Endodermal cell (in vitro differentiated cells): Measurements from ENCODE around the gene FXN. TPM values are rescaled to one million over a fixed set of nuclear protein-coding genes. Genes with fewer than 3 reads are reported as not detected.

Source experiments
- DNase-seq: peaks from one replicate; pipeline ENCODE4 v3.0.0-alpha.2; 2017
- H3K27ac ChIP-seq: 2 replicates; pipeline ENCODE4 v1.5.1; 2013; ENCODE audit warnings: mild to moderate bottlenecking, low read depth, low read length, moderate library complexity
- H3K27me3 ChIP-seq: 2 replicates; pipeline ENCODE4 v1.6.1; 2013; ENCODE audit warnings: mild to moderate bottlenecking, low read length, moderate library complexity; ENCODE audit not compliant: insufficient read depth, control insufficient read depth, poor library complexity, severe bottlenecking
- H3K36me3 ChIP-seq: 2 replicates; pipeline ENCODE4 v1.7.0; 2013; ENCODE audit warnings: mild to moderate bottlenecking, low read length, moderate library complexity; ENCODE audit not compliant: control insufficient read depth, insufficient read depth
- H3K4me1 ChIP-seq: one replicate; pipeline ENCODE4 v1.7.0; 2013; ENCODE audit warnings: low read length; ENCODE audit not compliant: control insufficient read depth, insufficient read depth
- H3K4me3 ChIP-seq: 2 replicates; pipeline ENCODE4 v1.5.1; 2013; ENCODE audit warnings: mild to moderate bottlenecking, low read length, moderate library complexity
- H3K9ac ChIP-seq: 2 replicates; pipeline ENCODE4 v1.6.1; 2013; ENCODE audit warnings: mild to moderate bottlenecking, low read length, moderate library complexity; ENCODE audit not compliant: poor library complexity, severe bottlenecking; ENCODE audit errors: extremely low read depth
- H3K9me3 ChIP-seq: 2 replicates; pipeline ENCODE4 v1.6.1; 2013; ENCODE audit warnings: mild to moderate bottlenecking, low read length, moderate library complexity; ENCODE audit not compliant: control insufficient read depth
- H3K27ac Mint-ChIP-seq: 2 replicates; pipeline ENCODE4 v1.8.0; 2020; ENCODE audit warnings: mixed read lengths
- H3K27me3 Mint-ChIP-seq: 2 replicates; pipeline ENCODE4 v1.8.0; 2021; ENCODE audit warnings: mild to moderate bottlenecking, mixed read lengths; ENCODE audit not compliant: insufficient read depth
- H3K36me3 Mint-ChIP-seq: 2 replicates; pipeline ENCODE4 v1.8.0; 2020; ENCODE audit warnings: low read depth, mixed read lengths
- H3K4me1 Mint-ChIP-seq: 2 replicates; pipeline ENCODE4 v1.8.0; 2020; ENCODE audit warnings: mixed read lengths
- H3K4me3 Mint-ChIP-seq: 2 replicates; pipeline ENCODE4 v1.8.0; 2020; ENCODE audit warnings: mild to moderate bottlenecking, moderate library complexity, mixed read lengths
- H3K9me3 Mint-ChIP-seq: 2 replicates; pipeline ENCODE4 v1.8.0; 2020; ENCODE audit warnings: mild to moderate bottlenecking, mixed read lengths
- WGBS, 2 experiments: methylation state at CpG; one replicate each; pipeline versions ENCODE4 v1.1.5 to v1.1.7; 2013; ENCODE audit warnings: missing lambda C conversion rate in 2 of 2, mixed read lengths in 1 of 2; ENCODE audit not compliant: insufficient coverage in 1 of 2, insufficient read length in 1 of 2; 5-methylcytosine and 5-hydroxymethylcytosine counted together
- total RNA-seq, 2 donors: library from RNA; stranded (reverse); fragmentation: NEBNext Ultra II Directional in 1 of 2; extraction: Animal tissue kit (Norgen Biotek cat#: 25700) in 1 of 2; gene quantifications; 2 replicates in 1 of 2; 3 replicates in 1 of 2; pipeline ENCODE4 v1.2.1, GENCODE V29; 2021
- TF ChIP-seq, protein P1 (sequence below): fragments of 200-600 bp; sonication (generic); conservative IDR thresholded peaks from 2 replicates; pipeline ENCODE4 v1.5.0; 2021; ENCODE audit warnings: antibody characterized with exemption, mild to moderate bottlenecking

FXN gene
- total RNA-seq, 2 donors from 2014 or later: 33.0 to 34.1 TPM

- Mint-ChIP-seq H3K4me1 (peaks cover 14% of the 10 kb centered on the region), H3K36me3 (no peaks in the 10 kb centered on the region), H3K27ac (peak overlapping the region; percentile 23), H3K27me3 (no peaks in the 10 kb centered on the region), H3K9me3 (no peaks in the 10 kb centered on the region), H3K4me3 (no peak overlapping the region)
- Histone ChIP-seq H3K27ac (no peak overlapping the region), H3K4me1 (peaks cover 3% of the 10 kb centered on the region), H3K9me3 (no peaks in the 10 kb centered on the region), H3K27me3 (no peaks in the 10 kb centered on the region), H3K9ac (no peak overlapping the region), H3K4me3 (no peak overlapping the region), H3K36me3 (no peaks in the 10 kb centered on the region)
- 90 to 94% methylated on average over 4 of the region's 4 CpGs for WGBS, 2 experiments
- TF ChIP-seq, protein P1, sequence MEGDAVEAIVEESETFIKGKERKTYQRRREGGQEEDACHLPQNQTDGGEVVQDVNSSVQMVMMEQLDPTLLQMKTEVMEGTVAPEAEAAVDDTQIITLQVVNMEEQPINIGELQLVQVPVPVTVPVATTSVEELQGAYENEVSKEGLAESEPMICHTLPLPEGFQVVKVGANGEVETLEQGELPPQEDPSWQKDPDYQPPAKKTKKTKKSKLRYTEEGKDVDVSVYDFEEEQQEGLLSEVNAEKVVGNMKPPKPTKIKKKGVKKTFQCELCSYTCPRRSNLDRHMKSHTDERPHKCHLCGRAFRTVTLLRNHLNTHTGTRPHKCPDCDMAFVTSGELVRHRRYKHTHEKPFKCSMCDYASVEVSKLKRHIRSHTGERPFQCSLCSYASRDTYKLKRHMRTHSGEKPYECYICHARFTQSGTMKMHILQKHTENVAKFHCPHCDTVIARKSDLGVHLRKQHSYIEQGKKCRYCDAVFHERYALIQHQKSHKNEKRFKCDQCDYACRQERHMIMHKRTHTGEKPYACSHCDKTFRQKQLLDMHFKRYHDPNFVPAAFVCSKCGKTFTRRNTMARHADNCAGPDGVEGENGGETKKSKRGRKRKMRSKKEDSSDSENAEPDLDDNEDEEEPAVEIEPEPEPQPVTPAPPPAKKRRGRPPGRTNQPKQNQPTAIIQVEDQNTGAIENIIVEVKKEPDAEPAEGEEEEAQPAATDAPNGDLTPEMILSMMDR: no peak
- DNase-seq: no peak
Measured at GRCh38 chr9:69132361-69132760, 96.8 kb downstream of the FXN start.

DNA sequence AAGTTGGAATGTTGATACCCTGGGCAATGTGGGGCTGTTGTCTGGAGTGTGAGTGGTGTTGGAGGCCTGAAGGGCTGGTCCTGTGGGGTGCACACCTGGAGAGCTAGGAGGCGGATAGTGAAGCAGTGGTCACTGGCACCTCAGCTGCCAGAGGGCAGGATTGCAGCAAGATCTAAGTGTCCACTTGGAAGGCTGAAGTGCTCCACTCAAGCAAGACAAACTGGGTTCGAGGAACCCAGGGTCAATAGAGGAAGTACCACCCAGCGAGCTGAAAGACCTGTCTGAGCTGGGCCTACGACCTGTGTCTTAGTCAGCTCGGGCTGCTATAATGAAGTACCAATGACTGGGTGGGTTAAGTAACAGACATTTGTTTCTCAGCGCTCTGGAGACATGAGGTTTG lies 98.9 kb downstream of the FXN start:
- H3K27me3 Mint-ChIP-seq: no peaks in the 10 kb centered on the region
- H3K4me3 Mint-ChIP-seq: no peak overlapping the region
- peaks cover 3% of the 10 kb centered on the region for H3K4me1 ChIP-seq
- peaks cover 14% of the 10 kb centered on the region for H3K4me1 Mint-ChIP-seq
- H3K27ac ChIP-seq: no peak overlapping the region
- TF ChIP-seq, protein P1: no peak
- 87 to 97% methylated on average over 5 to 6 of the region's 6 CpGs for WGBS, 2 experiments
- H3K9me3 Mint-ChIP-seq: no peaks in the 10 kb centered on the region
- no peak overlapping the region for H3K9ac ChIP-seq
- H3K4me3 ChIP-seq: no peak overlapping the region
- peak; percentile 45 for DNase-seq
- no peaks in the 10 kb centered on the region for H3K9me3 ChIP-seq
- H3K27me3 ChIP-seq: no peaks in the 10 kb centered on the region
- peaks cover 3% of the 10 kb centered on the region for H3K36me3 Mint-ChIP-seq
- peak overlapping the region; percentile 34 for H3K27ac Mint-ChIP-seq
- H3K36me3 ChIP-seq: no peaks in the 10 kb centered on the region

DNA sequence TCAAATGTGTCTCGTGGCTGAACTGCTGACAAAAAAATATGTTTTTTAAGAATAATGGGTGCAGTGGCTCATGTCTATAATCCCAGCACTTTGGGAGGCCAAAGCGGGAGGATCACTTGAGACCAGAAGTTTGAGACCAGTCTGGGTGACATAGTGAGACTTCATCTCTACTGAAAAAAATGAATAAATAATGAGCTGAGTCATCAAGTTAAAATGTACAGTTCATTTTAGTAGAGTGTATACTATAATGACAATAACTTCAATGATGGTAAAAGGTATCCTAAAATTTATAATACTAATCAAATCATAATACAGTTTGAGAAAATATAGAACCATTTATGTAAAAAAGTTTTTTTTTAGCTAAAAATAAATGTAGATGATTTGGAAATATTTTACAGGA lies 100.6 kb downstream of the FXN start:
- peaks cover 3% of the 10 kb centered on the region for H3K4me1 ChIP-seq
- H3K4me3 Mint-ChIP-seq: no peak overlapping the region
- no peaks in the 10 kb centered on the region for H3K9me3 ChIP-seq
- no peak for DNase-seq
- no peak overlapping the region for H3K27ac ChIP-seq
- no peaks in the 10 kb centered on the region for H3K27me3 ChIP-seq
- H3K27me3 Mint-ChIP-seq: no peaks in the 10 kb centered on the region
- no peaks in the 10 kb centered on the region for H3K9me3 Mint-ChIP-seq
- H3K36me3 ChIP-seq: no peaks in the 10 kb centered on the region
- H3K4me3 ChIP-seq: no peak overlapping the region
- H3K9ac ChIP-seq: no peak overlapping the region
- TF ChIP-seq, protein P1: no peak
- H3K4me1 Mint-ChIP-seq: peaks cover 10% of the 10 kb centered on the region
- H3K27ac Mint-ChIP-seq: no peak overlapping the region
- WGBS, 2 experiments: 99 to 100% methylated on average over 2 of the region's 2 CpGs
- H3K36me3 Mint-ChIP-seq: peaks cover 4% of the 10 kb centered on the region
